Activated CD8-positive, alpha-beta T cell treated with anti-CD3 and anti-CD28 coated beads, Interleukin-2, amount 10 ng/mL, durations not matched to agents 7 days and 5 days (primary cell): Measurements from ENCODE around the gene SMARCA4. TPM values are rescaled to one million over a fixed set of nuclear protein-coding genes. Genes with fewer than 3 reads are reported as not detected.
A peak's percentile ranks its signal among the peaks of the same experiment; 100 is the strongest.

ENCODE experiments used
- ATAC-seq: fragments of 150-1000 bp; cut with Tn5 transposase; one replicate; pipeline ENCODE4 v1.10.0; 2021; ENCODE audit warnings: moderate library complexity
- CTCF ChIA-PET: fragments of 350-600 bp; sonication (Branson Sonifier 250); formaldehyde crosslinking; loops from one replicate; lab custom pipeline; 2021; ENCODE audit warnings: antibody characterized with exemption; lab: Charles Lee
- POLR2A ChIA-PET: fragments of 350-600 bp; sonication (Branson Sonifier 250); formaldehyde crosslinking; loops from one replicate; lab custom pipeline; 2021; ENCODE audit warnings: antibody characterized with exemption; lab: Charles Lee
- DNase-seq: peaks from one replicate; pipeline ENCODE4 v3.0.0-alpha.2; 2020
- H3K27ac Mint-ChIP-seq: one replicate; pipeline ENCODE4 v1.8.0; 2021; ENCODE audit warnings: mild to moderate bottlenecking, mixed read lengths
- H3K27me3 Mint-ChIP-seq: one replicate; pipeline ENCODE4 v1.8.0; 2021; ENCODE audit warnings: low read depth, mixed read lengths
- H3K36me3 Mint-ChIP-seq: one replicate; pipeline ENCODE4 v1.8.0; 2021; ENCODE audit warnings: low read depth, mixed read lengths
- H3K4me1 Mint-ChIP-seq: one replicate; pipeline ENCODE4 v1.8.0; 2021; ENCODE audit warnings: low read depth, mixed read lengths
- H3K4me3 Mint-ChIP-seq: one replicate; pipeline ENCODE4 v1.8.0; 2021; ENCODE audit warnings: mild to moderate bottlenecking, mixed read lengths
- H3K9me3 Mint-ChIP-seq: one replicate; pipeline ENCODE4 v1.8.0; 2022; ENCODE audit warnings: mixed read lengths; ENCODE audit not compliant: insufficient read depth
- total RNA-seq, 2 experiments: library from RNA; stranded (reverse); gene quantifications; one replicate each; pipeline ENCODE4 v1.2.3, GENCODE V29; 2021

The SMARCA4 gene
- total RNA-seq, 2 experiments from 2014 or later: 108 to 115 TPM

GRCh38 chr19:11045536-11045935, 84.7 kb downstream of the SMARCA4 start:
- ChIA-PET POLR2A (interaction anchor here (0.6 kb wide), 1 partner anchor 110 kb away, joined by 4 read pairs; no protein-coding TSS in a partner anchor), CTCF (interaction anchor here (1.9 kb wide), 1 partner anchor 9 kb away, joined by 8 read pairs; no protein-coding TSS in a partner anchor)
- H3K27ac Mint-ChIP-seq: no peak overlapping the region
- no peak for ATAC-seq
- peaks cover 29% of the 10 kb centered on the region for H3K4me1 Mint-ChIP-seq
- DNase-seq: no peak
- no peaks in the 10 kb centered on the region for H3K27me3 Mint-ChIP-seq
- no peaks in the 10 kb centered on the region for H3K9me3 Mint-ChIP-seq
- peaks cover 44% of the 10 kb centered on the region for H3K36me3 Mint-ChIP-seq
- H3K4me3 Mint-ChIP-seq: no peak overlapping the region

DNA sequence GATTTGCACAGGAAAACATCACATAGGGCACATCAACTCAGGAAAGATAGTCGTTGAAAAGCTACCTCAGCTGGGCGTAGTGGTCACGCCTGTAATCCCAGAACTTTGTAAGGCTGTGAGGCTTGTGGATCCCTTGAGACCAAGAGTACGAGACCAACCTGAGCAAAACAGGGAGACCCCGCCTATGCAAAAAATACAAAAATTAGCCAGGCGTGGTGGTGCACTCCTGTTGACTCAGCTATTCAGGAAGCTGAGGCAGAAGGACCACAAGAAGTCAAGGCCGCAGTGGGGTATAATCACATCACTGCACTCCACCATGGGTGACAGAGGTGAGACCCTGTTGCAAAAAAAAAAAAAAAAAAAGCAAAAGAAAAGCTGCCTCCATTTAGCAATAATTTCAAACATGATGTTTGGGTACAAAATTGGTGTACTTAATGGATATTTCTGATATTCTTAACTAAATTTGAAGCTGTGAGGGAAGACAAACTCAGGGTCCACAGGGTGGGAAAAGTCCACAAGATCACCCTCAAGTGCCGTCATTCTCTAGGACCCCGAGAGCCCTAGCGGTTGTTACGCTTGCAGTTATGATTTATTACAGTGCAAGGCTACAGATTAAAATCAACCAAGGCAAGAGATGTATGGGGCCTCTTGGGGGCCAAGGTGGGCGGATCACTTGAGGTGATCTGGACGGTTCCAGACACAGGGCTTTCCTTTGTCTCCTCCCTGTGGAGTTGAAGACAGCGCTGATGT, 86.0 kb downstream of the SMARCA4 start:
- peaks cover 39% of the 10 kb centered on the region for H3K36me3 Mint-ChIP-seq
- ATAC-seq: no peak
- ChIA-PET CTCF (no interaction called here), POLR2A (interaction anchor here (3.3 kb wide), 1 partner anchor 43 kb away, joined by 12 read pairs; the partner anchor contains the start of gene LDLR)
- H3K27ac Mint-ChIP-seq: no peak overlapping the region
- no peaks in the 10 kb centered on the region for H3K27me3 Mint-ChIP-seq
- DNase-seq: no peak
- no peaks in the 10 kb centered on the region for H3K9me3 Mint-ChIP-seq
- peaks cover 29% of the 10 kb centered on the region for H3K4me1 Mint-ChIP-seq
- H3K4me3 Mint-ChIP-seq: no peak overlapping the region

GRCh38 chr19:11047866-11048265, 87.0 kb downstream of the SMARCA4 start:
- peak overlapping the region; percentile 65 for H3K27ac Mint-ChIP-seq
- ChIA-PET CTCF (interaction anchor here (0.6 to 2.1 kb wide), 2 partner anchors 12 to 79 kb away, joined by 3 to 8 read pairs; no protein-coding TSS in a partner anchor), POLR2A (interaction anchor here (3.3 kb wide), 1 partner anchor 41 kb away, joined by 12 read pairs; the partner anchor contains the start of gene LDLR)
- H3K4me3 Mint-ChIP-seq: no peak overlapping the region
- H3K4me1 Mint-ChIP-seq: peaks cover 29% of the 10 kb centered on the region
- no peaks in the 10 kb centered on the region for H3K9me3 Mint-ChIP-seq
- ATAC-seq: no peak
- no peak for DNase-seq
- H3K36me3 Mint-ChIP-seq: peaks cover 34% of the 10 kb centered on the region
- no peaks in the 10 kb centered on the region for H3K27me3 Mint-ChIP-seq

DNA sequence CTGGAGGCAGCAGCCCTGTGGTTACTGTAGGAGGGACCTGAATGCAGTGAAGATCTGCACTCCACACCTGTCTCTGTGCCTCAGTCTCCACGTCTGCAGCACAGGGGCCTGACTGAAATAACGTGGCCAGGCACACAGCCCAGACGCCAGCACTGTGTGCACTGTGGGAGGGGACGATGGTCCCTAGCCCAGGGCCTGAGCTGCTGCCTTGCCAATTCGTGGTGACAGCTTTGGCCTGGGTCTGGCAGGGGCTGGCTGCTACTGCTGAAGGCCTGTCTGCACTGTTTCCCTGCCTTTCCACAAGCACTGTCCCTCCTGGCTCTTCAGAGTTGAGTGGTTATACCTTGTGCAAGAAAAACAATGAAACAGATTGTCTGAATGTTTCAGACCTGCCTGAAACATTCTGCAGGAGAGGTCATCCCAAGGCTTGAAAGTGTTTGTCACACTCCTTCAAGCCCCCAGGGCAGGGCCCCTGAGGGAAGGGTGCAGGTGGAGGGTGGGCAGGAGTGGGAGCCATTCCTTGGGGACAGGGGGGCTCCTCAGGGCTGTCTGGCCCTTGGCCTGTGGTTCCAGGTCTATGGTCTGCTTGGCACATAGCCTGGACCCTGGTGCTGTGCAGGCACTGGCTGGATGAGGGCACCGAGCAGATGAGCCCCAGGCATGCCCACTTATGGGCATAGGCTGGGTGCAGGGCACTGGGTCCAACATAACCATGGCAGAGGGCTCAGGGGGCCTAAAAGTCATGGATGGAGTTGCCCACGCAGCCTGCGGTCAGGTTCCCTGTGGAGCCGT, 89.7 kb downstream of the SMARCA4 start:
- Mint-ChIP-seq H3K36me3 (peaks cover 20% of the 10 kb centered on the region), H3K27ac (peak overlapping the region; percentile 93), H3K9me3 (no peaks in the 10 kb centered on the region), H3K4me3 (no peak overlapping the region), H3K27me3 (no peaks in the 10 kb centered on the region), H3K4me1 (peaks cover 29% of the 10 kb centered on the region)
- DNase-seq (no peak), ATAC-seq (no peak)
- CTCF ChIA-PET: no interaction called here
- POLR2A ChIA-PET: interaction anchor here (3.3 kb wide), 1 partner anchor 39 kb away, joined by 12 read pairs; the partner anchor contains the start of gene LDLR

DNA sequence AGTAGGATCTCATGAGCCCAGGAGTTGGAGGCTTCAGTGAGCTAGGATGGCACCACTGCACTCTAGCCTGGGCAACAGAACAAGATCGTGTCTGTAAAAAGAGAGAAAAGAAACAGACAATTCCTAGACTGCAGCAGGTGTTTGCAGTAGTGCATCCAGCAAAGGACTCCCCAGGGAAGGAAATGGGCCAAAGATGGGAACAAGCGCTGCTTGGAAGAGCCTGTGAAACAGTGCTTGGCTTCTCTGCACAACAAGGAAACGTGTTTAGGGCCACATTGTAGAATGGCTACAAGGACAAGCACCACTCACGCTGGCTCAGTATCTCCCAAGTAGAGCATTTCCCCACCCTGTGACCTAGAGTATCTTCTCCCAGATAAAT, 93.0 kb downstream of the SMARCA4 start:
- ATAC-seq (no peak), DNase-seq (no peak)
- no peak overlapping the region for H3K4me3 Mint-ChIP-seq
- H3K27me3 Mint-ChIP-seq: no peaks in the 10 kb centered on the region
- H3K9me3 Mint-ChIP-seq: no peaks in the 10 kb centered on the region
- CTCF ChIA-PET: no interaction called here
- POLR2A ChIA-PET: no interaction called here
- peaks cover 4% of the 10 kb centered on the region for H3K36me3 Mint-ChIP-seq
- no peak overlapping the region for H3K27ac Mint-ChIP-seq
- peaks cover 14% of the 10 kb centered on the region for H3K4me1 Mint-ChIP-seq

- POLR2A ChIA-PET: no interaction called here
- Mint-ChIP-seq H3K27me3 (no peaks in the 10 kb centered on the region), H3K4me3 (no peak overlapping the region), H3K9me3 (no peaks in the 10 kb centered on the region), H3K4me1 (peaks cover 10% of the 10 kb centered on the region), H3K27ac (no peak overlapping the region), H3K36me3 (peaks cover 3% of the 10 kb centered on the region)
- no peak for ATAC-seq
- CTCF ChIA-PET: no interaction called here
- no peak for DNase-seq
Measured at GRCh38 chr19:11054200-11054599, 93.4 kb downstream of the SMARCA4 start.

DNA sequence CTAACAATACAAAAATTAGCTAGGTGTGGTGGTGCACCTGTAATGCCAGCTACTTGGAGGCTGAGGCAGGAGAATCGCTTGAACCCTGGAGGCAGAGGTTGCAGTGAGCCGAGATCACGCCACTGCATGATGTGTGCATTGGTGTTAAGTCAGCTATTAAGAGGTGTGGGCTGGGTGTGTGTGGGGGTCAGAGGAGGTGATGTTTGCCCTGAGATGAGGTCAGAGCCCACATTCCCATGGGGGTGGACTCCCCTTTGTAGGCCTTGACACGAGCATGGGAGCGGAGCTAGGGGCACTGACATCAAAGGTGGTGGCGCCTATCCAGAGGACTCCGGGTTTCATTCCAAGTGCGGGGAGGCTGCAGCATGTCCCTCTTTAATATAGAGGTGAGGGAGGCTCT, 93.8 kb downstream of the SMARCA4 start:
- Mint-ChIP-seq H3K4me1 (peaks cover 6% of the 10 kb centered on the region), H3K36me3 (no peaks in the 10 kb centered on the region), H3K27me3 (no peaks in the 10 kb centered on the region), H3K4me3 (no peak overlapping the region), H3K9me3 (no peaks in the 10 kb centered on the region), H3K27ac (no peak overlapping the region)
- POLR2A ChIA-PET: no interaction called here
- CTCF ChIA-PET: no interaction called here
- DNase-seq (no peak), ATAC-seq (no peak)

- CTCF ChIA-PET: no interaction called here
- H3K4me1 Mint-ChIP-seq: no peaks in the 10 kb centered on the region
Measured at GRCh38 chr19:11058246-11059030, 97.6 kb downstream of the SMARCA4 start.

GRCh38 chr19:11059511-11060358, 98.9 kb downstream of the SMARCA4 start:
- DNase-seq (no peak), ATAC-seq (no peak)
- POLR2A ChIA-PET: interaction anchor here (0.6 kb wide), 1 partner anchor 206 kb away, joined by 3 read pairs; no protein-coding TSS in a partner anchor
- H3K4me1 Mint-ChIP-seq: no peaks in the 10 kb centered on the region
- H3K4me3 Mint-ChIP-seq: no peak overlapping the region
- CTCF ChIA-PET: no interaction called here
- no peak overlapping the region for H3K27ac Mint-ChIP-seq
- H3K9me3 Mint-ChIP-seq: no peaks in the 10 kb centered on the region
- H3K27me3 Mint-ChIP-seq: no peaks in the 10 kb centered on the region
- H3K36me3 Mint-ChIP-seq: peaks cover 11% of the 10 kb centered on the region

More at GRCh38 chr19:11058246-11059030, 97.6 kb downstream of the SMARCA4 start:
- Mint-ChIP-seq H3K27ac (no peak overlapping the region), H3K27me3 (no peaks in the 10 kb centered on the region), H3K9me3 (no peaks in the 10 kb centered on the region), H3K36me3 (peaks cover 8% of the 10 kb centered on the region), H3K4me3 (no peak overlapping the region)
- ATAC-seq: no peak
- no peak for DNase-seq
- POLR2A ChIA-PET: no interaction called here

DNA sequence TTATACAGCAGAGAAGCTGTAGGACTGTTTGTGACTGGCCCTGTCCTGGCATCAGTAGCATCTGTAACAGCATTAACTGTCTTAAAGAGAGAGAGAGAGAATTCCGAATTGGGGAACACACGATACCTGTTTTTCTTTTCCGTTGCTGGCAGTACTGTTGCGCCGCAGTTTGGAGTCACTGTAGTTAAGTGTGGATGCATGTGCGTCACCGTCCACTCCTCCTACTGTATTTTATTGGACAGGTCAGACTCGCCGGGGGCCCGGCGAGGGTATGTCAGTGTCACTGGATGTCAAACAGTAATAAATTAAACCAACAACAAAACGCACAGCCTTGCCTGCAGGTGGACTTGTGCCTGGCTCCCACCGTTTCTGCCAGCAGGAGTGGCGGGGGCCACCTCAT, 101.1 kb downstream of the SMARCA4 start:
- ChIA-PET CTCF (no interaction called here), POLR2A (no interaction called here)
- Mint-ChIP-seq H3K27me3 (no peaks in the 10 kb centered on the region), H3K4me1 (no peaks in the 10 kb centered on the region), H3K4me3 (no peak overlapping the region), H3K36me3 (peaks cover 21% of the 10 kb centered on the region), H3K27ac (no peak overlapping the region), H3K9me3 (no peaks in the 10 kb centered on the region)
- no peak for DNase-seq
- no peak for ATAC-seq

GRCh38 chr19:11063434-11063833, 102.6 kb downstream of the SMARCA4 start:
- ChIA-PET POLR2A (no interaction called here), CTCF (interaction anchor here (0.8 to 1.4 kb wide), 3 partner anchors 28 to 122 kb away, joined by 3 read pairs; no protein-coding TSS in a partner anchor)
- Mint-ChIP-seq H3K4me1 (no peaks in the 10 kb centered on the region), H3K27ac (no peak overlapping the region), H3K4me3 (no peak overlapping the region), H3K27me3 (no peaks in the 10 kb centered on the region), H3K9me3 (no peaks in the 10 kb centered on the region), H3K36me3 (peaks cover 28% of the 10 kb centered on the region)
- no peak for ATAC-seq
- DNase-seq: no peak
